ENCODE data around the gene RHBDL1. TPM values are rescaled to one million over a fixed set of nuclear protein-coding genes. Genes with fewer than 3 reads are reported as not detected.

Gene RHBDL1
- total and polyA plus RNA-seq, 11 donors, result 0.19 to 3.6 (median 1.8) TPM

DNA sequence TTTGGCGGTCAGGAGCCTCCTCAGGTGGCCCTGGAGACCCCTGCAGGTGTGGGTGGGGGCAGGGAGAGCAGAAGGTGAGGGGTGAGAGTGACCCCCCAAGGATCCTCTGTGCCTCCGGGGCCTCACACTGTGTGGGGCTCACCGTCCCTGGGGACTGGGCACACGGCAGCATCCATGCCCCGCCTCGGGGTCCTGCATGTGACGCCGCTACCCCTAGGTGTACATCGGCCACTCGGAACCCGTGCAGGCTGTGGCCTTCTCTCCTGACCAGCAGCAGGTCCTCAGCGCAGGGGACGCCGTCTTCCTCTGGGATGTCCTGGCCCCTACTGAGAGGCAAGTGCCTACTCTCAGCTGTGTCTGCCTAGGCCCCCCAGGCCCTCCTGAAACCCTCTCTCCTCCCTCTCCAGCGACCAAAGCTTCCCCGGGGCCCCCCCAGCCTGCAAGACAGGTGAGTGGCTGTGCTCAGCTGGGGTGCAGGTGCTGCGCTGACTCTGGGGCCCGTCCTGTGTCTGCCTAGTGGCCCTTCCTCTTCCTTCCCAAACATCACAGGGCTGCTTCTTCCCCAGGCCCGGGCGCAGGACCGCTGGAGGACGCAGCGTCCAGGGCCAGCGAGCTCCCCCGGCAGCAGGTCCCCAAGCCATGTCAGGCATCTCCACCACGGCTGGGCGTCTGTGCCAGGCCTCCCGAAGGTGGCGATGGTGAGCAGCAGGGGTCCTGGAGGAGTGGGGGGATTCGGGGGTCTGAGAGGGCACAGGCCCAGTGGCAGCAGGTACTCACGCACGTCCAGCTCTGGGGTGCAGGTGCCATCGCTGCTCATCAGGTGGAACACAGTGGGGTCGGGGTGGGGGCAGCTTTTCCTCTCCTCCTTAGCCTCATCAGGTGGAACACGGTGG lies 16.5 kb upstream of the RHBDL1 start:
- H3K36me3 ChIP-seq, result peaks cover 0 to 26% (median 0%) of the 10 kb centered on the region in 9 donors
- no peak overlapping the region for H3K27ac ChIP-seq
- no peaks in the 10 kb centered on the region for H3K27me3 ChIP-seq
- peaks cover 0 to 16% (median 11%) of the 10 kb centered on the region in 12 donors for H3K4me1 ChIP-seq
- ATAC-seq (no peak), DNase-seq (no peak)
- H3K9me3 ChIP-seq, result no peaks in the 10 kb centered on the region
- H3K4me3 ChIP-seq, result no peak overlapping the region
- intact Hi-C loops (cut with DNase I), result loop anchor here in 1 of 10 donors (10.0 kb wide), 1 partner anchor 74 kb away; no protein-coding TSS in a partner anchor
- TF ChIP-seq, protein P1, sequence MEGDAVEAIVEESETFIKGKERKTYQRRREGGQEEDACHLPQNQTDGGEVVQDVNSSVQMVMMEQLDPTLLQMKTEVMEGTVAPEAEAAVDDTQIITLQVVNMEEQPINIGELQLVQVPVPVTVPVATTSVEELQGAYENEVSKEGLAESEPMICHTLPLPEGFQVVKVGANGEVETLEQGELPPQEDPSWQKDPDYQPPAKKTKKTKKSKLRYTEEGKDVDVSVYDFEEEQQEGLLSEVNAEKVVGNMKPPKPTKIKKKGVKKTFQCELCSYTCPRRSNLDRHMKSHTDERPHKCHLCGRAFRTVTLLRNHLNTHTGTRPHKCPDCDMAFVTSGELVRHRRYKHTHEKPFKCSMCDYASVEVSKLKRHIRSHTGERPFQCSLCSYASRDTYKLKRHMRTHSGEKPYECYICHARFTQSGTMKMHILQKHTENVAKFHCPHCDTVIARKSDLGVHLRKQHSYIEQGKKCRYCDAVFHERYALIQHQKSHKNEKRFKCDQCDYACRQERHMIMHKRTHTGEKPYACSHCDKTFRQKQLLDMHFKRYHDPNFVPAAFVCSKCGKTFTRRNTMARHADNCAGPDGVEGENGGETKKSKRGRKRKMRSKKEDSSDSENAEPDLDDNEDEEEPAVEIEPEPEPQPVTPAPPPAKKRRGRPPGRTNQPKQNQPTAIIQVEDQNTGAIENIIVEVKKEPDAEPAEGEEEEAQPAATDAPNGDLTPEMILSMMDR (IDR thresholded peaks at IDR 0.05), result no peak
- no peak for TF ChIP-seq POLR2A (IDR thresholded peaks at IDR 0.05)
- 91 to 94% (median 92%) methylated on average over 26 to 35 of the region's 35 CpGs for WGBS, 4 donors

DNA sequence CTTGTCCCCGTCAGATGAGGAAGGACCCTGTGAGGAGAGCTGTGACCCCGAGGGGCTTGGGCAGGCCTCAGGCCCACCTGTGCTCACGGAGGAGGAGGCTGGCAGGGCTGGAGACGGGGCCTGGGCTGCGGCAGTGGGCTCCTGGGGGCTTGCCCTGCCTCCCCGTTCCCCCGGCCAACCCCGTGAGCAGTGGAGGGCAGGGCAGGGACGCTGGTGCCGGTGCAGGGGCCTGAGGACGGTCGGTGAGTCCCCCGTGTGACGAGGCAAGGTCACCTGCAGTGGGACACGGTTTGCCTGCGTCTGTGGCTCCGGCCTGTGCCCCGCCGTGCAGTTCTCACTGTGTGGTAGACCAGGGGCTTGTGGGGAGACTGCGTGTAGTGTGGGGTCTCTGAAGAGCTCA lies 15.9 kb upstream of the RHBDL1 start:
- no peak overlapping the region for H3K4me3 ChIP-seq
- WGBS, 4 donors, result 84 to 95% (median 91%) methylated on average over 2 to 20 of the region's 20 CpGs
- DNase-seq, result no peak
- TF ChIP-seq, protein P1 (IDR thresholded peaks at IDR 0.05), result no peak
- no peak for TF ChIP-seq POLR2A (IDR thresholded peaks at IDR 0.05)
- H3K27me3 ChIP-seq, result no peaks in the 10 kb centered on the region
- no peak for ATAC-seq
- peaks cover 0 to 16% (median 11%) of the 10 kb centered on the region in 12 donors for H3K4me1 ChIP-seq
- intact Hi-C loops (cut with DNase I), result loop anchor here in 6 of 10 donors (2.0 to 10.0 kb wide), 7 partner anchors 75 to 265 kb away; partner anchors contain the start of genes NME4 (in 2 of the 6) and RAB11FIP3 (in 1 of the 6)
- no peaks in the 10 kb centered on the region for H3K9me3 ChIP-seq
- peak overlapping the region in 1 of 12 donors; percentile 80 for H3K27ac ChIP-seq
- H3K36me3 ChIP-seq, result peaks cover 0 to 26% (median 0%) of the 10 kb centered on the region in 9 donors

- no peak for DNase-seq
- peaks cover 0 to 26% (median 0%) of the 10 kb centered on the region in 9 donors for H3K36me3 ChIP-seq
- H3K27me3 ChIP-seq, result no peaks in the 10 kb centered on the region
- H3K4me3 ChIP-seq, result peak overlapping the region in 6 of 12 donors; percentile 28 to 42 (median 34)
- ATAC-seq, result peak in 2 of 4 donors; percentile 1 to 6
- H3K4me1 ChIP-seq, result peaks cover 0 to 16% (median 11%) of the 10 kb centered on the region in 12 donors
- intact Hi-C loops (cut with DNase I), result loop anchor here in 5 of 10 donors (2.0 to 10.0 kb wide), 6 partner anchors 78 to 265 kb away; partner anchors contain the start of genes NME4 (in 2 of the 5) and RAB11FIP3 (in 1 of the 5)
- peak overlapping the region in 10 of 12 donors; percentile 4 to 80 (median 54) for H3K27ac ChIP-seq
- no peaks in the 10 kb centered on the region for H3K9me3 ChIP-seq
- TF ChIP-seq, protein P1 (IDR thresholded peaks at IDR 0.05), result no peak
- TF ChIP-seq POLR2A (IDR thresholded peaks at IDR 0.05), result no peak
- 61 to 68% (median 65%) methylated on average over 6 of the region's 6 CpGs for WGBS, 4 donors
Observed at GRCh38 chr16:660132-660458, 15.4 kb upstream of the RHBDL1 start.
